HG03097 (cell line): ENCODE data around the gene PLK1.

Experiments used
- ATAC-seq: cut with Tn5 transposase; IDR thresholded peaks from one replicate; pipeline ENCODE4 v1.9.1; 2021; ENCODE audit not compliant: unreplicated experiment, low FRiP score

Gene PLK1

GRCh38 chr16:23679274-23679985 lies 741 bp downstream of the PLK1 start:
- ATAC-seq: no peak

GRCh38 chr16:23679986-23680336 lies 1.3 kb downstream of the PLK1 start:
- ATAC-seq: no peak

GRCh38 chr16:23682181-23682580 lies 3.5 kb downstream of the PLK1 start:
- ATAC-seq: no peak

GRCh38 chr16:23683487-23683886 lies 4.8 kb downstream of the PLK1 start:
- no peak for ATAC-seq

GRCh38 chr16:23687034-23687808 lies 8.5 kb downstream of the PLK1 start:
- no peak for ATAC-seq

GRCh38 chr16:23689442-23690187 lies 10.9 kb downstream of the PLK1 start:
- no peak for ATAC-seq

- no peak for ATAC-seq
Measured at GRCh38 chr16:23690771-23691482, 12.2 kb downstream of the PLK1 start.

GRCh38 chr16:23691483-23692189 lies 12.9 kb downstream of the PLK1 start:
- ATAC-seq: no peak

GRCh38 chr16:23692190-23692837 lies 13.6 kb downstream of the PLK1 start:
- no peak for ATAC-seq

GRCh38 chr16:23694265-23694643 lies 15.6 kb downstream of the PLK1 start:
- no peak for ATAC-seq

- no peak for ATAC-seq
Measured at GRCh38 chr16:23694644-23695373, 16.1 kb downstream of the PLK1 start.

- no peak for ATAC-seq
Measured at GRCh38 chr16:23695756-23696155, 17.1 kb downstream of the PLK1 start.

GRCh38 chr16:23699100-23699499 lies 20.4 kb downstream of the PLK1 start:
- no peak for ATAC-seq

- no peak for ATAC-seq
Measured at GRCh38 chr16:23700093-23700492, 21.4 kb downstream of the PLK1 start.

GRCh38 chr16:23700509-23700908 lies 21.8 kb downstream of the PLK1 start:
- ATAC-seq: no peak

GRCh38 chr16:23701045-23701444 lies 22.4 kb downstream of the PLK1 start:
- no peak for ATAC-seq

- no peak for ATAC-seq
Measured at GRCh38 chr16:23702951-23703350, 24.3 kb downstream of the PLK1 start.

GRCh38 chr16:23704772-23705516 lies 26.3 kb downstream of the PLK1 start:
- ATAC-seq: no peak
